HFFc6 (cell line): ENCODE data around the gene ADAMTS17. TPM values are rescaled to one million over a fixed set of nuclear protein-coding genes. Genes with fewer than 3 reads are reported as not detected.

ENCODE experiments used
- DNase-seq: peaks from one replicate; pipeline ENCODE4 v3.0.0-alpha.2; 2018
- H3K27ac Mint-ChIP-seq: 2 replicates; pipeline ENCODE4 v1.8.0; 2020; ENCODE audit warnings: mild to moderate bottlenecking, mixed read lengths
- H3K27me3 Mint-ChIP-seq: 2 replicates; pipeline ENCODE4 v1.8.0; 2021; ENCODE audit warnings: mild to moderate bottlenecking, moderate library complexity, mixed read lengths; ENCODE audit not compliant: insufficient read depth
- H3K36me3 Mint-ChIP-seq: 2 replicates; pipeline ENCODE4 v1.8.0; 2021; ENCODE audit warnings: low read depth, mixed read lengths
- H3K4me1 Mint-ChIP-seq: 2 replicates; pipeline ENCODE4 v1.8.0; 2020; ENCODE audit warnings: low read depth, mixed read lengths
- H3K4me3 Mint-ChIP-seq: 2 replicates; pipeline ENCODE4 v1.8.0; 2020; ENCODE audit warnings: mild to moderate bottlenecking, moderate library complexity, mixed read lengths
- H3K9me3 Mint-ChIP-seq: 2 replicates; pipeline ENCODE4 v1.8.0; 2020; ENCODE audit warnings: mild to moderate bottlenecking, mixed read lengths
- total RNA-seq, 6 experiments: library from RNA; stranded (reverse); fragmentation: NEBNext Ultra II Directional; extraction: Animal tissue kit (Norgen Biotek cat#: 25700); gene quantifications; 2 replicates in 1 of 6; 3 replicates in 5 of 6; pipeline ENCODE4 v1.2.3, GENCODE V29; 2021
- TF ChIP-seq, protein P1 (sequence below): fragments of 200-600 bp; sonication (generic); IDR thresholded peaks from 2 replicates; pipeline ENCODE4 v1.5.0; 2021; ENCODE audit warnings: antibody characterized with exemption, mild to moderate bottlenecking

The ADAMTS17 gene
- total RNA-seq, 6 experiments from 2014 or later: not detected

DNA sequence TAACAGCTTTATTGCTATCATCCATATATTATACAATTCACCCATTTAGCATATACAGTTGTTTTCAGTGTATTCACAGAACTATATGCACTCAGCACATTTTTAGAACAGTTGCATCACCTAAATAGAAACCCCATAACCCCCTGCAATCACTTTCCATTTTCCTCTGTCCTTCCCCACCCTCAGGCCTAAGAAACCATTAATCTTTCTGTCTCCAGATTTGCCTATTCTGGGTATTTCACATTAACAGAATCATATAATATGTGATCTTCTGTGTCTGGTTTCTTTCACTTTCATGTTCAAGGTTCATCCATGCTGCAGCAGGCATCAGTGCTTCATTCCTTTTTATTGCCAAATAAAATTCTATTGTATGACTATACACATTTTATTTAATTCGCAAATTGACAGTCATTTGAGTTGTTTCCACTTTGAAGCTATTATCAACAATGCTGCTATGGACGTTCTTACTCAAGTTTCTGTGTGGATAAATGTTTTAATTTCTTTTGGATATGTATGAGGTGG, 39.8 kb downstream of the ADAMTS17 start:
- DNase-seq: no peak
- H3K27me3 Mint-ChIP-seq: no peaks in the 10 kb centered on the region; the same call in 1 of the 2 replicates
- H3K4me1 Mint-ChIP-seq: no peaks in the 10 kb centered on the region
- TF ChIP-seq, protein P1, sequence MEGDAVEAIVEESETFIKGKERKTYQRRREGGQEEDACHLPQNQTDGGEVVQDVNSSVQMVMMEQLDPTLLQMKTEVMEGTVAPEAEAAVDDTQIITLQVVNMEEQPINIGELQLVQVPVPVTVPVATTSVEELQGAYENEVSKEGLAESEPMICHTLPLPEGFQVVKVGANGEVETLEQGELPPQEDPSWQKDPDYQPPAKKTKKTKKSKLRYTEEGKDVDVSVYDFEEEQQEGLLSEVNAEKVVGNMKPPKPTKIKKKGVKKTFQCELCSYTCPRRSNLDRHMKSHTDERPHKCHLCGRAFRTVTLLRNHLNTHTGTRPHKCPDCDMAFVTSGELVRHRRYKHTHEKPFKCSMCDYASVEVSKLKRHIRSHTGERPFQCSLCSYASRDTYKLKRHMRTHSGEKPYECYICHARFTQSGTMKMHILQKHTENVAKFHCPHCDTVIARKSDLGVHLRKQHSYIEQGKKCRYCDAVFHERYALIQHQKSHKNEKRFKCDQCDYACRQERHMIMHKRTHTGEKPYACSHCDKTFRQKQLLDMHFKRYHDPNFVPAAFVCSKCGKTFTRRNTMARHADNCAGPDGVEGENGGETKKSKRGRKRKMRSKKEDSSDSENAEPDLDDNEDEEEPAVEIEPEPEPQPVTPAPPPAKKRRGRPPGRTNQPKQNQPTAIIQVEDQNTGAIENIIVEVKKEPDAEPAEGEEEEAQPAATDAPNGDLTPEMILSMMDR: no peak
- no peak overlapping the region for H3K4me3 Mint-ChIP-seq
- H3K27ac Mint-ChIP-seq: no peak overlapping the region
- H3K36me3 Mint-ChIP-seq: peaks cover 10% of the 10 kb centered on the region
- H3K9me3 Mint-ChIP-seq: peaks cover 69% of the 10 kb centered on the region

- H3K27ac Mint-ChIP-seq: no peak overlapping the region
- DNase-seq: no peak
- TF ChIP-seq, protein P1: no peak
Measured at GRCh38 chr15:100298257-100298656, 43.5 kb downstream of the ADAMTS17 start.

GRCh38 chr15:100297812-100298211, 44.0 kb downstream of the ADAMTS17 start:
- Mint-ChIP-seq H3K27ac (no peak overlapping the region), H3K27me3 (no peaks in the 10 kb centered on the region; the same call in 1 of the 2 replicates)

More at GRCh38 chr15:100298257-100298656, 43.5 kb downstream of the ADAMTS17 start:
- Mint-ChIP-seq H3K4me1 (no peaks in the 10 kb centered on the region), H3K36me3 (peaks cover 10% of the 10 kb centered on the region), H3K4me3 (no peak overlapping the region), H3K9me3 (peaks cover 78% of the 10 kb centered on the region), H3K27me3 (no peaks in the 10 kb centered on the region; the same call in 1 of the 2 replicates)

DNA sequence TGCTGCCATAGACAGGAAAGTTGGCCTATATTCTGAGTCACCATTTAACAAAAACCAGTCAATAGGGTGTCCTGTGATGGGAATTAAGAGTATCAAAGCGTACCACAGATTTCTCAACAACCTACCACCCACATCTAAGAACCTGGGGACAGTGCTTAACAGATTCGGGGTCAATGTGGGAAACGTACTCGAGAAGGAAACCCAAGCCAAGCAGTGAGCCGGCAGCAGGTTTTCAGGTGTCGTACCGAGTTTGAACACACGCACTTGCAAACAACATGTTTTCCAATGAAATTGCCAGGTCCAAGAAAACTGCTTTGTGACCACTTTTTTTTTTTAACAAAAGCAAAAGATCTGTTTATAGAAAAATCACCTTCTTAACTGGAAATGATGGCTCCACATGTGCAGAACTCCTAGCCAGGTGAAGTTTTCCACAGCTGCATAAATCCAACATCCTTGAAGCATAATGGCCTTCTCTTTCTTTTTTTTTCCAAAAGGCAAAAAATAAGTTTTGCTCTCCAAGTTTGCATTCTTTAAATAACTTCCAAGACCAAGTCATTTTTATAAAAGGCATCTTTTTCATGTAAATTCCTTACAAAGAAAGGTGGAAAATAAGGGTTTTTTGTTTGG, 45.7 kb downstream of the ADAMTS17 start:
- Mint-ChIP-seq H3K27ac (no peak overlapping the region), H3K9me3 (peaks cover 83% of the 10 kb centered on the region), H3K4me1 (no peaks in the 10 kb centered on the region), H3K4me3 (no peak overlapping the region), H3K36me3 (peaks cover 16% of the 10 kb centered on the region), H3K27me3 (no peaks in the 10 kb centered on the region; the same call in 1 of the 2 replicates)
- DNase-seq: no peak
- TF ChIP-seq, protein P1: no peak

More at GRCh38 chr15:100297812-100298211, 44.0 kb downstream of the ADAMTS17 start:
- Mint-ChIP-seq H3K4me1 (no peaks in the 10 kb centered on the region), H3K9me3 (peaks cover 78% of the 10 kb centered on the region), H3K4me3 (no peak overlapping the region), H3K36me3 (peaks cover 10% of the 10 kb centered on the region)
- TF ChIP-seq, protein P1: no peak
- DNase-seq: no peak

GRCh38 chr15:100292010-100292409, 49.8 kb downstream of the ADAMTS17 start:
- H3K9me3 Mint-ChIP-seq: peaks cover 83% of the 10 kb centered on the region
- no peak for DNase-seq
- no peak overlapping the region for H3K4me3 Mint-ChIP-seq
- no peak overlapping the region for H3K27ac Mint-ChIP-seq
- TF ChIP-seq, protein P1: no peak
- H3K27me3 Mint-ChIP-seq: no peaks in the 10 kb centered on the region; the same call in 1 of the 2 replicates
- peaks cover 6% of the 10 kb centered on the region; the same call in 1 of the 2 replicates for H3K36me3 Mint-ChIP-seq
- H3K4me1 Mint-ChIP-seq: no peaks in the 10 kb centered on the region
